ENCODE results near the gene VIP. TPM values are rescaled to one million over a fixed set of nuclear protein-coding genes. Genes with fewer than 3 reads are reported as not detected.

The VIP gene
- total RNA-seq, 2 experiments from 2014 or later = not detected

Other genes starting within 250 kb of the VIP start
- 10 to 100 TPM; 25.8 to 25.9 TPM for gene SYNE1, start 113.4 kb upstream of the VIP start, total RNA-seq
- gene MYCT1, start 52.9 kb upstream of the VIP start, total RNA-seq = not detected
- gene FBXO5, start 232.2 kb downstream of the VIP start, total RNA-seq = 10 to 100 TPM; 41.8 to 42.7 TPM

All from activated CD4-positive, alpha-beta memory T cell treated with anti-CD3 and anti-CD28 coated beads for 36 hours (primary cell).